ENCODE data around the gene TMEM50B.

DNA sequence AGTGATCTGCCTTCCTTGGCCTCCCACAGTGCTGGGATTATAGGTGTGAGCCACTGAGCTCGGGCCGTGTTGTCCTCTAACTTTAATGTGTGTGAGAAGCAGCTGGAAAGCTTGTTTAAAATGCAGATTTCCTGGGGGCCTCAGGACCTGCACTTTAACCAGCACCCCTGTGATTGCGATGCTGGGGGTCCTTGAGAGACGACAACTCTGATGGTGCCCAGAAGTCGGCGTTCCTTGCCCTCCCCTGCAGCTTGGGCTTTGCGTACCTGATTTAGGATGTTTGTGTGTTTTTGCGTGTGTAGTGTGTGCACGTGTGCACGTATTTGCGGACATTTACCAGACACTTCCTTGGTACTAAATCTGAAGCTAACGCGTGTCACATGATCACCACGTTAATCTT lies 65.7 kb downstream of the TMEM50B start:
- TF ChIP-seq, protein P1, sequence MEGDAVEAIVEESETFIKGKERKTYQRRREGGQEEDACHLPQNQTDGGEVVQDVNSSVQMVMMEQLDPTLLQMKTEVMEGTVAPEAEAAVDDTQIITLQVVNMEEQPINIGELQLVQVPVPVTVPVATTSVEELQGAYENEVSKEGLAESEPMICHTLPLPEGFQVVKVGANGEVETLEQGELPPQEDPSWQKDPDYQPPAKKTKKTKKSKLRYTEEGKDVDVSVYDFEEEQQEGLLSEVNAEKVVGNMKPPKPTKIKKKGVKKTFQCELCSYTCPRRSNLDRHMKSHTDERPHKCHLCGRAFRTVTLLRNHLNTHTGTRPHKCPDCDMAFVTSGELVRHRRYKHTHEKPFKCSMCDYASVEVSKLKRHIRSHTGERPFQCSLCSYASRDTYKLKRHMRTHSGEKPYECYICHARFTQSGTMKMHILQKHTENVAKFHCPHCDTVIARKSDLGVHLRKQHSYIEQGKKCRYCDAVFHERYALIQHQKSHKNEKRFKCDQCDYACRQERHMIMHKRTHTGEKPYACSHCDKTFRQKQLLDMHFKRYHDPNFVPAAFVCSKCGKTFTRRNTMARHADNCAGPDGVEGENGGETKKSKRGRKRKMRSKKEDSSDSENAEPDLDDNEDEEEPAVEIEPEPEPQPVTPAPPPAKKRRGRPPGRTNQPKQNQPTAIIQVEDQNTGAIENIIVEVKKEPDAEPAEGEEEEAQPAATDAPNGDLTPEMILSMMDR (IDR thresholded peaks at IDR 0.05; ENCODE audit: poor library complexity): no peak
- no peak for TF ChIP-seq EZH2 (IDR thresholded peaks at IDR 0.05; ENCODE audit: borderline replicate concordance)
- TF ChIP-seq EZH2phosphoT487 (IDR thresholded peaks at IDR 0.05; ENCODE audit: low read depth, severe bottlenecking, unreplicated experiment): no peak

All from hepatocyte (in vitro differentiated cells).